Neutrophil (primary cell): ENCODE results near the gene TGFB2.

Experiments
- H3K27ac ChIP-seq: fragments of 200-600 bp; sonication (generic); 2 replicates; pipeline ENCODE4 v1.5.1; 2016; ENCODE audit warnings: mild to moderate bottlenecking, moderate library complexity
- H3K27me3 ChIP-seq: fragments of 200-600 bp; sonication (generic); 2 replicates; pipeline ENCODE4 v1.6.0; 2016; ENCODE audit warnings: mild to moderate bottlenecking
- H3K36me3 ChIP-seq: fragments of 200-600 bp; sonication (generic); 2 replicates; pipeline ENCODE4 v1.5.1; 2017
- H3K4me1 ChIP-seq, 2 experiments: fragments of 200-600 bp in 1 of 2; sonication (generic) in 1 of 2; 1 replicate in 1 of 2; 2 replicates in 1 of 2; pipeline versions ENCODE4 v1.5.1 to v1.6.1; 2013 to 2016; ENCODE audit warnings: low read depth in 1 of 2, low read length in 1 of 2, mild to moderate bottlenecking in 1 of 2, moderate library complexity in 1 of 2; ENCODE audit not compliant: control insufficient read depth in 1 of 2, insufficient read depth in 1 of 2
- H3K4me3 ChIP-seq, 2 experiments: fragments of 200-600 bp in 1 of 2; sonication (generic) in 1 of 2; 1 replicate in 1 of 2; 2 replicates in 1 of 2; pipeline ENCODE4 v1.5.1; 2013 to 2016; ENCODE audit warnings: low read depth in 1 of 2, low read length in 1 of 2, mild to moderate bottlenecking in 1 of 2, moderate library complexity in 1 of 2
- H3K9me3 ChIP-seq: fragments of 200-600 bp; sonication (generic); 2 replicates; pipeline ENCODE4 v1.5.1; 2016
- CTCF ChIP-seq: fragments of 200-600 bp; sonication (generic); IDR thresholded peaks from 2 replicates; pipeline ENCODE4 v1.5.1; 2016; ENCODE audit warnings: antibody characterized with exemption

TGFB2 gene

DNA sequence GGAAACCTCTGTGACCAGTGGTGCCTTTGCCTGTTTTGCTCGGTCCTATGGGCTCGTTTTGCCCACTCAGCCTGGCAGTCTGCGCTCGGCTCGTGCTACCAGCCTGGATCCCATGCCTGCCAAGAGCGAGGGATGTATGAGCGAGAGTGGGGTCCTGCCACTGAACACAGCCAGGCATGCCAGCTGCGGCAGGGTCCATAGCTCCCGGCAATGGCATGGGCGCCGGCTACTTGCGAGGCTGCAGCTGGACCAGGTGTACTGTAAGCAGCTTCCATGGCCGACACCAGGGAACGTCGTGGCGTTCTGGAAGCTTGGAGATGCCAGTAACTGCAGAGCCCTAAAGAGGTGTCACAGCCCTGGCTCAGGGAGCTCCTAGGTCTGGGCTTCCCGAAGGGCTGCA is 22.4 kb upstream of the TGFB2 start:
- H3K27ac ChIP-seq = no peak overlapping the region
- H3K4me3 ChIP-seq = no peak overlapping the region
- H3K36me3 ChIP-seq = peaks cover 9% of the 10 kb centered on the region
- TF ChIP-seq CTCF = no peak
- H3K9me3 ChIP-seq = no peaks in the 10 kb centered on the region
- no peaks in the 10 kb centered on the region for H3K4me1 ChIP-seq
- H3K27me3 ChIP-seq = no peaks in the 10 kb centered on the region

DNA sequence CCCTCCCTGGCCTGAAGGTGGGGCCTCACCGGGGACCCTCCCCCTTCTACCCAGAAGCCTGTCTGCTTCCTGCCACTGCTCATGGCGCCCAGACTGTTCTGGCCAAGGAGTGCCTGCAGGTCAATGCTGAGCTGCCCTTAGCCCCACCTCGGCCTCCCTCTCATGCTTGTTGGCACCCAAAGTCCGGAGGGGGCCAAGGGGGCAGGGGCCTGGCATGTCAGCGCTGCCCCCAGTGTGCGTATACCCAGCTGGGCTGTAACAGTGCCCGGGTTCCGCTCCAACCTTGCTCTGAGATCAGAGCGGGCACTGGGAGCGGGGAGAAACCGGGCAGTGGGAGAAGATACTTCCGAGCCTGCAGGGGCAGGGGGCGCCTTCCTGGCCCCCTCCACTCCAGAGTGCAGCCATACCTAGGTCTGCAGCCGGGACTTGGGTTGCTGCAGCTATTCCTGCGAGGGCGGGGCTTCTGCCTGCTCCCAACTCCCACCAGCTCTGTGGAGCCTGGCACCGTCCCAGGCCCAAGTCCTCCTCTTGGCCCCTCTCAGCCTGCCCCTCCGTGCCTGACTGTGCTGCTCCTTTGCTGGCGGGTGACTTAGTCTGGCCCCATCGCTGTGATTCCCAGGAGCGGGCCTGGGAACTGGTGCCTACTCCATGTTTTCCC is 21.4 kb upstream of the TGFB2 start:
- Histone ChIP-seq H3K4me3 (no peak overlapping the region), H3K27me3 (no peaks in the 10 kb centered on the region), H3K4me1 (no peaks in the 10 kb centered on the region), H3K36me3 (peaks cover 9% of the 10 kb centered on the region), H3K27ac (no peak overlapping the region), H3K9me3 (no peaks in the 10 kb centered on the region)
- TF ChIP-seq CTCF = no peak

- Histone ChIP-seq H3K4me1 (no peaks in the 10 kb centered on the region), H3K27me3 (no peaks in the 10 kb centered on the region), H3K9me3 (no peaks in the 10 kb centered on the region), H3K36me3 (peaks cover 9% of the 10 kb centered on the region), H3K4me3 (no peak overlapping the region), H3K27ac (no peak overlapping the region)
- TF ChIP-seq CTCF = no peak
These were observed 20.9 kb upstream of the TGFB2 start for GRCh38 chr1:218324226-218324580.

DNA sequence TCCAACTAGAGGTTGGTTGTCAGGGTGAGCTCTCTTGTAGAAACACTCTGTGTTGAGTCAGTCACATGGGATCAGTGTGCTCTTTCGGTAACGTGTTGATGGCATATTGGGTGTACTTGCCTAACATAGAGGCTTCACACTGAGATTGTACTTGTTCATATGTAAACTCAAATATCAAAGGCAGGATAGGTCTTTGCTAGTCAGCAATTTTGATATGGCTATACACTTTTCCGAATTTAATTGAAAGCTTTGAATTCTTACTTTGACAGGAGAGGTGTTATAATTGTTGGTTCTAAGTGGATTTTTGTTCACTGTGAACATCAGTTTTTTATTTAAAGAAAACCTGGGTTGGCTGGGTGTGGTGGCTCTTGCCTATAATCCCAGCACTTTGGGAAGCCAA is 16.4 kb upstream of the TGFB2 start:
- H3K9me3 ChIP-seq = no peaks in the 10 kb centered on the region
- no peak overlapping the region for H3K27ac ChIP-seq
- H3K4me1 ChIP-seq = no peaks in the 10 kb centered on the region
- no peaks in the 10 kb centered on the region for H3K36me3 ChIP-seq
- H3K4me3 ChIP-seq = no peak overlapping the region
- no peak for TF ChIP-seq CTCF
- no peaks in the 10 kb centered on the region for H3K27me3 ChIP-seq

DNA sequence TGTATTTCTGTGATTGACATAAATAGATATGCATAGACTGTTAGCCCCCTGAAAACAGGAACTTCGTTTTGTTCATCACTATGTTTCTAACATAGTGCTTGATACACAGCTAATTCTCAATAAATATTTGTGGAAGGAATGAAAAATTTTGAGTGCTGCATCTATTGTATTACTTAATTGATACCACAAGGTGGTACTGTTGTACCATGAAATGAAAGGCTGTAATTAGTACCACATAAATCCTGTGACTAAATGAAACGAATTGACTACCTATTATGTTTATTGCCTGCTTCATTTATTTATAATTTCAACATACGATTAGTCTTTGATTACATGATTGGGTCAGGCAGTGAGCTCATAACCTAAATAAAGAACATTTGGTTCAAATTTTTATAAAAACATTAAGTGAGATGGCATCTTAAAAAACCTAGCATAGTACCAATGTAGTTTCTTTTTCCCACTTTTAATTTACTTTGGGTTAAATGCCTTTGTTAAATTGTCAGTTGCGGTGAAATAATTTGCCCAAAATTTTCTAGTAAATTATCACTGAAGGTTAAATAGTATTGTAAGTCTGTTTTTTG is 15.0 kb upstream of the TGFB2 start:
- Histone ChIP-seq H3K27ac (no peak overlapping the region), H3K9me3 (no peaks in the 10 kb centered on the region), H3K4me1 (no peaks in the 10 kb centered on the region), H3K36me3 (no peaks in the 10 kb centered on the region), H3K4me3 (no peak overlapping the region), H3K27me3 (no peaks in the 10 kb centered on the region)
- no peak for TF ChIP-seq CTCF
